ENCODE measurements around the gene YLPM1. TPM values are rescaled to one million over a fixed set of nuclear protein-coding genes. Genes with fewer than 3 reads are reported as not detected.
A peak's percentile ranks its signal among the peaks of the same experiment; 100 is the strongest.

YLPM1 gene
- total RNA-seq, 1 donor from 2014 or later: 70.4 TPM

GRCh38 chr14:74836251-74836960 is 73.3 kb downstream of the YLPM1 start:
- H3K4me1 Mint-ChIP-seq (ENCODE audit: low read depth): peaks cover 68% of the 10 kb centered on the region
- intact Hi-C loops (cut with micrococcal nuclease): loop anchor here (1.0 to 5.0 kb wide), 2 partner anchors 166 to 752 kb away; partner anchors contain the start of genes ALDH6A1, EIF2B2 and LIN52
- DNase-seq (ENCODE audit: low spot score): no peak
- H3K9me3 Mint-ChIP-seq: no peaks in the 10 kb centered on the region
- no peaks in the 10 kb centered on the region for H3K27me3 Mint-ChIP-seq (ENCODE audit: insufficient read depth)
- H3K27ac Mint-ChIP-seq: peak overlapping the region; percentile 92
- H3K4me3 Mint-ChIP-seq: peak overlapping the region; percentile 50
- H3K36me3 Mint-ChIP-seq (ENCODE audit: low read depth): peaks cover 26% of the 10 kb centered on the region

- intact Hi-C loops (cut with micrococcal nuclease): loop anchor here (1.0 to 5.0 kb wide), 2 partner anchors 75 to 164 kb away; partner anchors contain the start of genes EIF2B2 and YLPM1
- peaks cover 78% of the 10 kb centered on the region for H3K4me1 Mint-ChIP-seq (ENCODE audit: low read depth)
These were observed 75.0 kb downstream of the YLPM1 start for GRCh38 chr14:74838166-74838565.

GRCh38 chr14:74840603-74841030 is 77.5 kb downstream of the YLPM1 start:
- Mint-ChIP-seq H3K9me3 (no peaks in the 10 kb centered on the region), H3K36me3 (ENCODE audit: low read depth) (peaks cover 16% of the 10 kb centered on the region), H3K27ac (peak overlapping the region; percentile 92), H3K27me3 (ENCODE audit: insufficient read depth) (no peaks in the 10 kb centered on the region), H3K4me3 (peak overlapping the region; percentile 72), H3K4me1 (ENCODE audit: low read depth) (peaks cover 64% of the 10 kb centered on the region)
- no peak for DNase-seq (ENCODE audit: low spot score)
- intact Hi-C loops (cut with micrococcal nuclease): loop anchor here (1.0 to 2.0 kb wide), 3 partner anchors 40 to 407 kb away; partner anchors contain the start of gene DLST

More at GRCh38 chr14:74838166-74838565, 75.0 kb downstream of the YLPM1 start:
- Mint-ChIP-seq H3K9me3 (no peaks in the 10 kb centered on the region), H3K4me3 (peak overlapping the region; percentile 72), H3K36me3 (ENCODE audit: low read depth) (peaks cover 24% of the 10 kb centered on the region), H3K27ac (peak overlapping the region; percentile 78), H3K27me3 (ENCODE audit: insufficient read depth) (no peaks in the 10 kb centered on the region)
- DNase-seq (ENCODE audit: low spot score): no peak

GRCh38 chr14:74841230-74842207 is 78.4 kb downstream of the YLPM1 start:
- intact Hi-C loops (cut with micrococcal nuclease): loop anchor here (1.0 to 2.0 kb wide), 3 partner anchors 39 to 406 kb away; partner anchors contain the start of gene DLST
- peaks cover 60% of the 10 kb centered on the region for H3K4me1 Mint-ChIP-seq (ENCODE audit: low read depth)

GRCh38 chr14:74843653-74844052 is 80.5 kb downstream of the YLPM1 start:
- H3K4me3 Mint-ChIP-seq: no peak overlapping the region
- no peaks in the 10 kb centered on the region for H3K27me3 Mint-ChIP-seq (ENCODE audit: insufficient read depth)
- no peak for DNase-seq (ENCODE audit: low spot score)
- peaks cover 5% of the 10 kb centered on the region for H3K36me3 Mint-ChIP-seq (ENCODE audit: low read depth)
- H3K27ac Mint-ChIP-seq: no peak overlapping the region
- H3K4me1 Mint-ChIP-seq (ENCODE audit: low read depth): peaks cover 39% of the 10 kb centered on the region
- H3K9me3 Mint-ChIP-seq: no peaks in the 10 kb centered on the region
- intact Hi-C loops (cut with micrococcal nuclease): no loop called here

More at GRCh38 chr14:74841230-74842207, 78.4 kb downstream of the YLPM1 start:
- H3K4me3 Mint-ChIP-seq: peak overlapping the region; percentile 72
- peak overlapping the region; percentile 92 for H3K27ac Mint-ChIP-seq
- H3K9me3 Mint-ChIP-seq: no peaks in the 10 kb centered on the region
- no peaks in the 10 kb centered on the region for H3K27me3 Mint-ChIP-seq (ENCODE audit: insufficient read depth)
- DNase-seq (ENCODE audit: low spot score): peak; percentile 30
- H3K36me3 Mint-ChIP-seq (ENCODE audit: low read depth): peaks cover 11% of the 10 kb centered on the region

- H3K4me3 Mint-ChIP-seq: no peak overlapping the region
- H3K27ac Mint-ChIP-seq: no peak overlapping the region
- no peaks in the 10 kb centered on the region for H3K9me3 Mint-ChIP-seq
- peaks cover 18% of the 10 kb centered on the region for H3K4me1 Mint-ChIP-seq (ENCODE audit: low read depth)
- intact Hi-C loops (cut with micrococcal nuclease): no loop called here
- DNase-seq (ENCODE audit: low spot score): no peak
- no peaks in the 10 kb centered on the region for H3K27me3 Mint-ChIP-seq (ENCODE audit: insufficient read depth)
- no peaks in the 10 kb centered on the region for H3K36me3 Mint-ChIP-seq (ENCODE audit: low read depth)
These were observed 83.1 kb downstream of the YLPM1 start for GRCh38 chr14:74846168-74846567.

- no peak for DNase-seq (ENCODE audit: low spot score)
- peaks cover 9% of the 10 kb centered on the region for H3K4me1 Mint-ChIP-seq (ENCODE audit: low read depth)
- no peaks in the 10 kb centered on the region for H3K9me3 Mint-ChIP-seq
- H3K27me3 Mint-ChIP-seq (ENCODE audit: insufficient read depth): no peaks in the 10 kb centered on the region
- no peaks in the 10 kb centered on the region for H3K36me3 Mint-ChIP-seq (ENCODE audit: low read depth)
- H3K4me3 Mint-ChIP-seq: no peak overlapping the region
- no peak overlapping the region for H3K27ac Mint-ChIP-seq
- intact Hi-C loops (cut with micrococcal nuclease): no loop called here
These were observed 84.0 kb downstream of the YLPM1 start for GRCh38 chr14:74846968-74847665.

- Mint-ChIP-seq H3K4me1 (ENCODE audit: low read depth) (peaks cover 21% of the 10 kb centered on the region), H3K4me3 (no peak overlapping the region), H3K36me3 (ENCODE audit: low read depth) (no peaks in the 10 kb centered on the region), H3K9me3 (no peaks in the 10 kb centered on the region), H3K27ac (no peak overlapping the region), H3K27me3 (ENCODE audit: insufficient read depth) (no peaks in the 10 kb centered on the region)
- DNase-seq (ENCODE audit: low spot score): no peak
- intact Hi-C loops (cut with micrococcal nuclease): no loop called here
These were observed 85.7 kb downstream of the YLPM1 start for GRCh38 chr14:74848768-74849167.

- peak overlapping the region; percentile 34 for H3K27ac Mint-ChIP-seq
- H3K36me3 Mint-ChIP-seq (ENCODE audit: low read depth): no peaks in the 10 kb centered on the region
- no peaks in the 10 kb centered on the region for H3K27me3 Mint-ChIP-seq (ENCODE audit: insufficient read depth)
- H3K4me1 Mint-ChIP-seq (ENCODE audit: low read depth): peaks cover 15% of the 10 kb centered on the region
- no peak overlapping the region for H3K4me3 Mint-ChIP-seq
- DNase-seq (ENCODE audit: low spot score): no peak
- no peaks in the 10 kb centered on the region for H3K9me3 Mint-ChIP-seq
- intact Hi-C loops (cut with micrococcal nuclease): no loop called here
These were observed 89.9 kb downstream of the YLPM1 start for GRCh38 chr14:74852922-74853530.

GRCh38 chr14:74853581-74853980 is 90.5 kb downstream of the YLPM1 start:
- no peak overlapping the region for H3K4me3 Mint-ChIP-seq
- H3K27me3 Mint-ChIP-seq (ENCODE audit: insufficient read depth): no peaks in the 10 kb centered on the region
- H3K36me3 Mint-ChIP-seq (ENCODE audit: low read depth): no peaks in the 10 kb centered on the region
- DNase-seq (ENCODE audit: low spot score): no peak
- intact Hi-C loops (cut with micrococcal nuclease): no loop called here
- no peaks in the 10 kb centered on the region for H3K9me3 Mint-ChIP-seq
- H3K27ac Mint-ChIP-seq: no peak overlapping the region
- H3K4me1 Mint-ChIP-seq (ENCODE audit: low read depth): peaks cover 15% of the 10 kb centered on the region

GRCh38 chr14:74855021-74855420 is 91.9 kb downstream of the YLPM1 start:
- Mint-ChIP-seq H3K9me3 (no peaks in the 10 kb centered on the region), H3K4me3 (no peak overlapping the region), H3K27ac (no peak overlapping the region), H3K27me3 (ENCODE audit: insufficient read depth) (no peaks in the 10 kb centered on the region), H3K36me3 (ENCODE audit: low read depth) (no peaks in the 10 kb centered on the region), H3K4me1 (ENCODE audit: low read depth) (peaks cover 15% of the 10 kb centered on the region)
- intact Hi-C loops (cut with micrococcal nuclease): no loop called here
- DNase-seq (ENCODE audit: low spot score): no peak

GRCh38 chr14:74855945-74856344 is 92.8 kb downstream of the YLPM1 start:
- no peak for DNase-seq (ENCODE audit: low spot score)
- H3K36me3 Mint-ChIP-seq (ENCODE audit: low read depth): no peaks in the 10 kb centered on the region
- peaks cover 19% of the 10 kb centered on the region for H3K4me1 Mint-ChIP-seq (ENCODE audit: low read depth)
- H3K27ac Mint-ChIP-seq: no peak overlapping the region
- no peak overlapping the region for H3K4me3 Mint-ChIP-seq
- intact Hi-C loops (cut with micrococcal nuclease): no loop called here
- no peaks in the 10 kb centered on the region for H3K27me3 Mint-ChIP-seq (ENCODE audit: insufficient read depth)
- H3K9me3 Mint-ChIP-seq: no peaks in the 10 kb centered on the region
